HG03064 (cell line): ENCODE data around the gene USP38.
"Not testable (repeated sequence)": the region's sequence is repeated elsewhere in the genome, so short reads cannot be mapped to it uniquely, and the experiment has no call there.

Experiments used
- ATAC-seq: cut with Tn5 transposase; IDR thresholded peaks from one replicate; pipeline ENCODE4 v1.9.1; 2021; ENCODE audit warnings: low read depth; ENCODE audit not compliant: unreplicated experiment

The USP38 gene

GRCh38 chr4:143202824-143203223 lies 18.1 kb downstream of the USP38 start:
- no peak for ATAC-seq

- no peak for ATAC-seq
These were observed 18.9 kb downstream of the USP38 start for GRCh38 chr4:143203577-143203976.

- ATAC-seq, result no peak
These were observed 22.8 kb downstream of the USP38 start for GRCh38 chr4:143207555-143207954.

- ATAC-seq, result no peak
These were observed 27.8 kb downstream of the USP38 start for GRCh38 chr4:143212566-143212965.

- ATAC-seq, result no peak
These were observed 31.2 kb downstream of the USP38 start for GRCh38 chr4:143215873-143216272.

GRCh38 chr4:143224255-143224654 lies 39.5 kb downstream of the USP38 start:
- ATAC-seq, result no peak

GRCh38 chr4:143225167-143225566 lies 40.5 kb downstream of the USP38 start:
- no peak for ATAC-seq

- no peak for ATAC-seq
These were observed 46.0 kb downstream of the USP38 start for GRCh38 chr4:143230683-143231082.

- ATAC-seq, result no peak
These were observed 47.6 kb downstream of the USP38 start for GRCh38 chr4:143232277-143232676.

- no peak for ATAC-seq
These were observed 49.4 kb downstream of the USP38 start for GRCh38 chr4:143234153-143234552.

GRCh38 chr4:143237195-143237594 lies 52.5 kb downstream of the USP38 start:
- ATAC-seq, result not testable (repeated sequence)

GRCh38 chr4:143240939-143241679 lies 56.4 kb downstream of the USP38 start:
- ATAC-seq, result no peak

- ATAC-seq, result no peak
These were observed 57.2 kb downstream of the USP38 start for GRCh38 chr4:143241892-143242291.

GRCh38 chr4:143243041-143243440 lies 58.3 kb downstream of the USP38 start:
- no peak for ATAC-seq

GRCh38 chr4:143246977-143247376 lies 62.3 kb downstream of the USP38 start:
- no peak for ATAC-seq

GRCh38 chr4:143247866-143248265 lies 63.1 kb downstream of the USP38 start:
- ATAC-seq, result no peak

- no peak for ATAC-seq
These were observed 64.1 kb downstream of the USP38 start for GRCh38 chr4:143248827-143249226.

- ATAC-seq, result no peak
These were observed 65.9 kb downstream of the USP38 start for GRCh38 chr4:143250617-143251016.

GRCh38 chr4:143251348-143251747 lies 66.6 kb downstream of the USP38 start:
- no peak for ATAC-seq

GRCh38 chr4:143251779-143252178 lies 67.1 kb downstream of the USP38 start:
- no peak for ATAC-seq

- no peak for ATAC-seq
These were observed 67.8 kb downstream of the USP38 start for GRCh38 chr4:143252478-143252877.

GRCh38 chr4:143253166-143253565 lies 68.4 kb downstream of the USP38 start:
- no peak for ATAC-seq
